Osteocyte (in vitro differentiated cells): ENCODE data around the gene VPS50. TPM values are rescaled to one million over a fixed set of nuclear protein-coding genes. Genes with fewer than 3 reads are reported as not detected.

ENCODE experiments used
- DNase-seq: peaks from one replicate; pipeline ENCODE4 v3.0.0; 2021; ENCODE audit warnings: mixed read lengths; ENCODE audit not compliant: unreplicated experiment; ENCODE audit errors: extremely low spot score
- H3K27ac Mint-ChIP-seq: one replicate; pipeline ENCODE4 v1.8.0; 2021; ENCODE audit warnings: mild to moderate bottlenecking, mixed read lengths; ENCODE audit not compliant: unreplicated experiment
- H3K27me3 Mint-ChIP-seq: one replicate; pipeline ENCODE4 v1.8.0; 2021; ENCODE audit warnings: mixed read lengths; ENCODE audit not compliant: unreplicated experiment
- H3K36me3 Mint-ChIP-seq: one replicate; pipeline ENCODE4 v1.8.0; 2021; ENCODE audit warnings: mixed read lengths; ENCODE audit not compliant: unreplicated experiment
- H3K4me1 Mint-ChIP-seq: one replicate; pipeline ENCODE4 v1.8.0; 2021; ENCODE audit warnings: mixed read lengths; ENCODE audit not compliant: unreplicated experiment
- H3K4me3 Mint-ChIP-seq: one replicate; pipeline ENCODE4 v1.8.0; 2021; ENCODE audit warnings: mild to moderate bottlenecking, moderate library complexity, mixed read lengths; ENCODE audit not compliant: unreplicated experiment
- H3K9me3 Mint-ChIP-seq: one replicate; pipeline ENCODE4 v1.8.0; 2021; ENCODE audit warnings: mixed read lengths; ENCODE audit not compliant: unreplicated experiment
- total RNA-seq: library from RNA; stranded (reverse); gene quantifications from 2 replicates; pipeline ENCODE4 v1.2.1, GENCODE V29; 2021
- TF ChIP-seq, protein P1 (sequence below): fragments of 200-600 bp; sonication (generic); IDR thresholded peaks from 2 replicates; pipeline ENCODE4 v1.5.0; 2021; ENCODE audit warnings: antibody characterized with exemption, mild to moderate bottlenecking, moderate library complexity

The VPS50 gene
- total RNA-seq, 1 donor from 2014 or later, result 23.7 TPM

GRCh38 chr7:93350338-93350737, 118.2 kb downstream of the VPS50 start:
- no peak overlapping the region for H3K4me3 Mint-ChIP-seq
- no peak for DNase-seq
- H3K4me1 Mint-ChIP-seq, result no peaks in the 10 kb centered on the region
- TF ChIP-seq, protein P1, sequence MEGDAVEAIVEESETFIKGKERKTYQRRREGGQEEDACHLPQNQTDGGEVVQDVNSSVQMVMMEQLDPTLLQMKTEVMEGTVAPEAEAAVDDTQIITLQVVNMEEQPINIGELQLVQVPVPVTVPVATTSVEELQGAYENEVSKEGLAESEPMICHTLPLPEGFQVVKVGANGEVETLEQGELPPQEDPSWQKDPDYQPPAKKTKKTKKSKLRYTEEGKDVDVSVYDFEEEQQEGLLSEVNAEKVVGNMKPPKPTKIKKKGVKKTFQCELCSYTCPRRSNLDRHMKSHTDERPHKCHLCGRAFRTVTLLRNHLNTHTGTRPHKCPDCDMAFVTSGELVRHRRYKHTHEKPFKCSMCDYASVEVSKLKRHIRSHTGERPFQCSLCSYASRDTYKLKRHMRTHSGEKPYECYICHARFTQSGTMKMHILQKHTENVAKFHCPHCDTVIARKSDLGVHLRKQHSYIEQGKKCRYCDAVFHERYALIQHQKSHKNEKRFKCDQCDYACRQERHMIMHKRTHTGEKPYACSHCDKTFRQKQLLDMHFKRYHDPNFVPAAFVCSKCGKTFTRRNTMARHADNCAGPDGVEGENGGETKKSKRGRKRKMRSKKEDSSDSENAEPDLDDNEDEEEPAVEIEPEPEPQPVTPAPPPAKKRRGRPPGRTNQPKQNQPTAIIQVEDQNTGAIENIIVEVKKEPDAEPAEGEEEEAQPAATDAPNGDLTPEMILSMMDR, result no peak
- H3K9me3 Mint-ChIP-seq, result no peaks in the 10 kb centered on the region
- no peaks in the 10 kb centered on the region for H3K27me3 Mint-ChIP-seq
- H3K27ac Mint-ChIP-seq, result no peak overlapping the region
- peaks cover 12% of the 10 kb centered on the region for H3K36me3 Mint-ChIP-seq

DNA sequence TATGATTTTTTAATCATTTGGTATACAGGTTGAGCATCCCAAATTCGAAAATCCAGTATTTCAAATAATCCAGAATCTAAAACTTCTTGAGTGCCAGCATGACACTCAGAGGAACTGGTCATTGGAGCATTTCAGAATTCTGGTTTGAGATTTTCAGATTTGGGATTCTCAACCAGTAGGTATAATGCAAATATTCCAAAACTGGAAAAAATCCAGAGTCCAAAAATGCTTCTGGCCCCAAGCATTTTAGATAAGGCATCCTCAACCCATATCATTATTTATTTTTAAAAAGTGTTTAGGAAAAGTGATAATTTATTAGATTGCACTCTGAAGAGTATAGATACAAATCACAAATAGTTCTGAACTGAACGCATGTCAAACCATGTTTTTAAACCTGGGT, 120.7 kb downstream of the VPS50 start:
- DNase-seq, result no peak
- no peaks in the 10 kb centered on the region for H3K9me3 Mint-ChIP-seq
- no peaks in the 10 kb centered on the region for H3K27me3 Mint-ChIP-seq
- no peak overlapping the region for H3K4me3 Mint-ChIP-seq
- TF ChIP-seq, protein P1, result no peak
- H3K36me3 Mint-ChIP-seq, result peaks cover 21% of the 10 kb centered on the region
- no peak overlapping the region for H3K27ac Mint-ChIP-seq
- H3K4me1 Mint-ChIP-seq, result no peaks in the 10 kb centered on the region

DNA sequence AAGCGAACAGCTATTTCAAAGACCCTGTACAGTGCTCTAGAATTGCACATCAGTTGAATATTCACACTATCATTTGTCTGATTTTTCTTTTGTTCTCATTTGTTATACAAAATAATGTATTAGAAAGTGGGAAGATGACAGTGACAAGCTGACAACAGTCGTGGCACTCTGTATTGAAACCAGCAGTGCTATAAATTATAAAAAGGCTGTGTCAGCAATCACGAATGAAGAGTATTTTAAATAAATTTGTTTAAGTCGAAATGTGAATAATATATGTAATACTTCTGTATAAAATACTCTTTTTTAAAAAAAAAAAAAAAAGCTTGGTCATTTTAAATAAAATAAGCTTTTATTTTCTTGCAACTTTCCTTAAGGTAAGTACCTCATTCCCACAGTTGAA, 122.6 kb downstream of the VPS50 start:
- no peaks in the 10 kb centered on the region for H3K9me3 Mint-ChIP-seq
- H3K4me3 Mint-ChIP-seq, result no peak overlapping the region
- peaks cover 23% of the 10 kb centered on the region for H3K36me3 Mint-ChIP-seq
- H3K27me3 Mint-ChIP-seq, result no peaks in the 10 kb centered on the region
- H3K27ac Mint-ChIP-seq, result no peak overlapping the region
- TF ChIP-seq, protein P1, result no peak
- no peak for DNase-seq
- H3K4me1 Mint-ChIP-seq, result no peaks in the 10 kb centered on the region

DNA sequence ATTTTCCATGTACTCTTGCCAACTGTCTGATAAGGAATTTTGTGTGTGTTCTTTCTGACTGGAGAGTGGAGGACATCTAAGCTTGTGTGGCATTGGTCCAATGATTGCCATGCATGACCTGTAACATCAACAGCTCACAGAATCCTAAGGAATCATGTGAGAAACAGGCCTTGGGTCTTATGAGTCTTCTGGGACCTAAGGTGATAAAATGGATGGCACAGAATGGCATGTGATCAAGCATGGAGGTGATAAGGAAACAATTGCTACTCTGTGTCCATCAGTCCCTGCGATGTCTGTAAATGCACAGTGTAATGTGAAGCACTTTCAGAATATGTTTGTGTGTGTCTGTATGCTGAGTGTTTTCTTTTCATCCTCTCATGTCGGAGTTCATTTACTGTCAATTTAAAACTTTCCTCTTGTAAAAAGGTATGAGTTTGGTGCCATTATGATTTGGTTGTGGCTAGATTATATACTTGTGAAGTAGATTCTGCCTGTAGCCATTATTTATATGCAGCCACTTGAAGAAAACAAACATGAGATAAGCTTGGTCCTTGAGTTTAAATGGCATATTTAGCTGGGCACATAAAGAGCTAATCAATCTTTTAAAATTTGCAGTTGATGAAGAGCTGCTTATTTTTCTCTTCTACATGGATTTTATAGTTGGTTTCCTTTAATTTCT, 127.5 kb downstream of the VPS50 start:
- DNase-seq, result no peak
- H3K27ac Mint-ChIP-seq, result no peak overlapping the region
- H3K36me3 Mint-ChIP-seq, result peaks cover 18% of the 10 kb centered on the region
- H3K27me3 Mint-ChIP-seq, result no peaks in the 10 kb centered on the region
- no peaks in the 10 kb centered on the region for H3K9me3 Mint-ChIP-seq
- TF ChIP-seq, protein P1, result no peak
- H3K4me3 Mint-ChIP-seq, result no peak overlapping the region
- H3K4me1 Mint-ChIP-seq, result no peaks in the 10 kb centered on the region

GRCh38 chr7:93361853-93362252, 129.7 kb downstream of the VPS50 start:
- Mint-ChIP-seq H3K9me3 (no peaks in the 10 kb centered on the region), H3K27me3 (no peaks in the 10 kb centered on the region), H3K27ac (no peak overlapping the region), H3K36me3 (peaks cover 13% of the 10 kb centered on the region), H3K4me3 (no peak overlapping the region), H3K4me1 (no peaks in the 10 kb centered on the region)
- TF ChIP-seq, protein P1, result no peak
- no peak for DNase-seq
